B cell (primary cell): ENCODE data around the gene AHRR. TPM values are rescaled to one million over a fixed set of nuclear protein-coding genes. Genes with fewer than 3 reads are reported as not detected.

Experiments
- ATAC-seq: fragments of 200-7000 bp; cut with Tn5 transposase; one replicate; pipeline ENCODE4 v1.10.0; 2021; ENCODE audit warnings: low read depth, mild to moderate bottlenecking, moderate number of reproducible peaks, moderate library complexity
- CTCF ChIA-PET: fragments of 350-600 bp; sonication (Branson Sonifier 250); formaldehyde crosslinking; loops from one replicate; lab custom pipeline; 2021; ENCODE audit warnings: antibody characterized with exemption, inconsistent platforms; lab: Charles Lee
- POLR2A ChIA-PET: fragments of 350-600 bp; sonication (Branson Sonifier 250); formaldehyde crosslinking; loops from one replicate; lab custom pipeline; 2021; ENCODE audit warnings: antibody characterized with exemption; lab: Charles Lee
- DNase-seq: peaks from one replicate; pipeline ENCODE4 v3.0.0; 2013
- H2AFZ ChIP-seq: 2 replicates; pipeline ENCODE4 v1.6.1; 2012; ENCODE audit warnings: mild to moderate bottlenecking, low read depth, low read length; ENCODE audit not compliant: insufficient read depth, poor library complexity, severe bottlenecking
- H3K27ac ChIP-seq, 2 donors: 1 replicate in 1 of 2; 2 replicates in 1 of 2; pipeline ENCODE4 v1.5.1; 2012 to 2013; ENCODE audit warnings: low read length in 2 of 2, mild to moderate bottlenecking in 2 of 2, moderate library complexity in 1 of 2
- H3K27me3 ChIP-seq, 4 experiments: fragments of 200-600 bp in 1 of 4; sonication (generic) in 1 of 4; replicated peaks in 1 of 4; 1 replicate in 2 of 4; 2 replicates in 2 of 4; pipeline versions ENCODE4 v1.6.1 to v1.7.0; 2013 to 2016; ENCODE audit warnings: low read length in 3 of 4, mild to moderate bottlenecking in 2 of 4, mixed read lengths in 1 of 4, moderate library complexity in 1 of 4; ENCODE audit not compliant: insufficient read depth in 4 of 4, control insufficient read depth in 3 of 4; ENCODE audit errors: control extremely low read depth in 1 of 4
- H3K36me3 ChIP-seq, 2 experiments: replicated peaks in 1 of 2; 1 replicate in 1 of 2; 2 replicates in 1 of 2; pipeline versions ENCODE4 v1.6.1 to v1.7.1; 2013; ENCODE audit warnings: low read length in 1 of 2; ENCODE audit not compliant: insufficient read depth in 2 of 2, control insufficient read depth in 1 of 2; ENCODE audit errors: control extremely low read depth in 1 of 2, extremely low read depth in 1 of 2
- H3K4me1 ChIP-seq, 2 donors: fragments of 200-600 bp in 1 of 2; sonication (generic) in 1 of 2; 1 replicate in 1 of 2; 2 replicates in 1 of 2; pipeline versions ENCODE4 v1.5.1 to v1.6.1; 2013 to 2017; ENCODE audit warnings: low read length in 2 of 2; ENCODE audit not compliant: control insufficient read depth in 2 of 2, insufficient read depth in 2 of 2
- H3K4me2 ChIP-seq: replicated peaks from 2 replicates; pipeline ENCODE3; 2012; ENCODE audit warnings: mild to moderate bottlenecking, low read depth, low read length; ENCODE audit not compliant: poor library complexity, severe bottlenecking
- H3K4me3 ChIP-seq, 5 experiments: fragments of 200-600 bp in 1 of 5; sonication (generic) in 1 of 5; 1 replicate in 3 of 5; 2 replicates in 2 of 5; pipeline versions ENCODE4 v1.5.1 to v1.7.0; 2011 to 2016; ENCODE audit warnings: low read length in 4 of 5, mild to moderate bottlenecking in 4 of 5, low read depth in 2 of 5, control low read depth in 1 of 5, moderate library complexity in 1 of 5; ENCODE audit not compliant: insufficient read depth in 1 of 5; ENCODE audit errors: control extremely low read depth in 1 of 5, extremely low read depth in 1 of 5
- H3K79me2 ChIP-seq: fragments of 200-600 bp; sonication (generic); one replicate; pipeline ENCODE4 v1.6.0; 2016; ENCODE audit warnings: low read length; ENCODE audit not compliant: control insufficient read depth, insufficient read depth
- H3K9ac ChIP-seq: fragments of 200-600 bp; sonication (generic); 2 replicates; pipeline ENCODE4 v1.6.1; 2017; ENCODE audit warnings: mild to moderate bottlenecking, low read length, moderate library complexity
- H3K9me3 ChIP-seq, 3 donors: one replicate each; pipeline versions ENCODE4 v1.6.1 to v1.7.1; 2013; ENCODE audit warnings: low read length in 2 of 3; ENCODE audit not compliant: control insufficient read depth in 2 of 3, insufficient read depth in 1 of 3; ENCODE audit errors: control extremely low read depth in 1 of 3
- H4K20me1 ChIP-seq: 2 replicates; pipeline ENCODE4 v1.6.0; 2012; ENCODE audit warnings: mild to moderate bottlenecking, low read length; ENCODE audit not compliant: insufficient read depth, control insufficient read depth, poor library complexity, severe bottlenecking
- H3K27ac Mint-ChIP-seq: one replicate; pipeline ENCODE4 v1.8.0; 2021; ENCODE audit warnings: mixed read lengths
- H3K27me3 Mint-ChIP-seq: one replicate; pipeline ENCODE4 v1.8.0; 2021; ENCODE audit warnings: mixed read lengths
- H3K4me1 Mint-ChIP-seq: one replicate; pipeline ENCODE4 v1.8.0; 2021; ENCODE audit warnings: mixed read lengths
- H3K4me3 Mint-ChIP-seq: one replicate; pipeline ENCODE4 v1.8.0; 2021; ENCODE audit warnings: mixed read lengths
- H3K9me3 Mint-ChIP-seq: one replicate; pipeline ENCODE4 v1.8.0; 2022; ENCODE audit warnings: mixed read lengths; ENCODE audit not compliant: insufficient read depth
- CTCF ChIP-seq: fragments of 200-600 bp; IDR thresholded peaks from one replicate; pipeline ENCODE4 v1.8.0; 2022; ENCODE audit warnings: antibody characterized with exemption, mild to moderate bottlenecking
- EZH2 ChIP-seq: IDR thresholded peaks from 2 replicates; pipeline ENCODE4 v1.6.1; 2012; ENCODE audit warnings: borderline replicate concordance, low read depth, mild to moderate bottlenecking, moderate library complexity, low read length; ENCODE audit not compliant: insufficient read depth, poor library complexity, severe bottlenecking
- WGBS: methylation state at CpG from one replicate; pipeline ENCODE4 v1.1.5; 2013; ENCODE audit warnings: missing lambda C conversion rate; ENCODE audit not compliant: insufficient coverage; 5-methylcytosine and 5-hydroxymethylcytosine counted together
- intact Hi-C: fragments of 100-400 bp; cut with micrococcal nuclease; formaldehyde crosslinking; loops from one replicate; pipeline ENCODE4 v1.10.0; 2022
- polyA plus RNA-seq: library from polyadenylated mRNA; depleted of rRNA; stranded (reverse); fragments of >200 nt; gene quantifications from 2 replicates; pipeline ENCODE4 v1.2.3, GENCODE V29; 2012
- total RNA-seq, 2 donors: library from RNA; stranded (reverse); fragments of 120-200 nt in 1 of 2; gene quantifications; 1 replicate in 1 of 2; 2 replicates in 1 of 2; pipeline versions ENCODE4 v1.2.3 to v1.2.4, GENCODE V29; 2013 to 2022

AHRR gene
- total and polyA plus RNA-seq, 2 donors (not counting 1 experiment from before 2014, with no cell fraction given) = 0.13 to 1.7 TPM

GRCh38 chr5:332843-333242 is 11.3 kb downstream of the AHRR start:
- ChIA-PET CTCF (no interaction called here), POLR2A (no interaction called here)
- Histone ChIP-seq H2AFZ (no peak overlapping the region), H3K27ac (no peak overlapping the region), H3K36me3 (no peaks in the 10 kb centered on the region), H3K4me2 (no peak overlapping the region), H3K9ac (no peak overlapping the region), H3K9me3 (no peaks in the 10 kb centered on the region), H4K20me1 (no peaks in the 10 kb centered on the region), H3K4me1 (no peaks in the 10 kb centered on the region), H3K27me3 (peaks cover 0 to 3% (median under 1%) of the 10 kb centered on the region in 4 experiments), H3K4me3 (no peak overlapping the region), H3K79me2 (no peaks in the 10 kb centered on the region)
- Mint-ChIP-seq H3K27ac (no peak overlapping the region), H3K9me3 (no peaks in the 10 kb centered on the region), H3K4me1 (no peaks in the 10 kb centered on the region), H3K4me3 (no peak overlapping the region), H3K27me3 (peaks cover 29% of the 10 kb centered on the region)
- no peak for DNase-seq
- TF ChIP-seq CTCF (no peak), EZH2 (no peak)
- ATAC-seq = no peak
- intact Hi-C loops = no loop called here
- WGBS = no CpG with 5 or more reads among the region's 5 CpGs

- no peaks in the 10 kb centered on the region for H3K79me2 ChIP-seq
- WGBS = no CpG with 5 or more reads among the region's 2 CpGs
- no peaks in the 10 kb centered on the region for H3K9me3 Mint-ChIP-seq
- ATAC-seq (no peak), DNase-seq (no peak)
- ChIA-PET POLR2A (no interaction called here), CTCF (no interaction called here)
- no peak overlapping the region for H2AFZ ChIP-seq
- no peaks in the 10 kb centered on the region for H3K9me3 ChIP-seq
- no peak overlapping the region for H3K27ac Mint-ChIP-seq
- no peaks in the 10 kb centered on the region for H3K4me1 Mint-ChIP-seq
- H3K36me3 ChIP-seq = no peaks in the 10 kb centered on the region
- TF ChIP-seq EZH2 (no peak), CTCF (no peak)
- no peak overlapping the region for H3K9ac ChIP-seq
- peaks cover 31% of the 10 kb centered on the region for H3K27me3 Mint-ChIP-seq
- H3K4me2 ChIP-seq = no peak overlapping the region
- intact Hi-C loops = no loop called here
- peaks cover 0 to 3% (median under 1%) of the 10 kb centered on the region in 4 experiments for H3K27me3 ChIP-seq
- H4K20me1 ChIP-seq = no peaks in the 10 kb centered on the region
- no peak overlapping the region for H3K4me3 Mint-ChIP-seq
- no peak overlapping the region for H3K4me3 ChIP-seq
- H3K4me1 ChIP-seq = no peaks in the 10 kb centered on the region
- no peak overlapping the region for H3K27ac ChIP-seq
Measured at GRCh38 chr5:333945-334344, 12.4 kb downstream of the AHRR start.
